NCI-H2081 treated with DMSO at 0.1 percent for 48 hours (cell line): ENCODE results near the gene XRCC1.
A peak's percentile ranks its signal among the peaks of the same experiment; 100 is the strongest.
"Not testable (repeated sequence)": the region's sequence is repeated elsewhere in the genome, so short reads cannot be mapped to it uniquely, and the experiment has no call there.

Source experiments
- DNase-seq: peaks from one replicate; lab custom pipeline; 2025; lab: John Stamatoyannopoulos, UW

The XRCC1 gene

DNA sequence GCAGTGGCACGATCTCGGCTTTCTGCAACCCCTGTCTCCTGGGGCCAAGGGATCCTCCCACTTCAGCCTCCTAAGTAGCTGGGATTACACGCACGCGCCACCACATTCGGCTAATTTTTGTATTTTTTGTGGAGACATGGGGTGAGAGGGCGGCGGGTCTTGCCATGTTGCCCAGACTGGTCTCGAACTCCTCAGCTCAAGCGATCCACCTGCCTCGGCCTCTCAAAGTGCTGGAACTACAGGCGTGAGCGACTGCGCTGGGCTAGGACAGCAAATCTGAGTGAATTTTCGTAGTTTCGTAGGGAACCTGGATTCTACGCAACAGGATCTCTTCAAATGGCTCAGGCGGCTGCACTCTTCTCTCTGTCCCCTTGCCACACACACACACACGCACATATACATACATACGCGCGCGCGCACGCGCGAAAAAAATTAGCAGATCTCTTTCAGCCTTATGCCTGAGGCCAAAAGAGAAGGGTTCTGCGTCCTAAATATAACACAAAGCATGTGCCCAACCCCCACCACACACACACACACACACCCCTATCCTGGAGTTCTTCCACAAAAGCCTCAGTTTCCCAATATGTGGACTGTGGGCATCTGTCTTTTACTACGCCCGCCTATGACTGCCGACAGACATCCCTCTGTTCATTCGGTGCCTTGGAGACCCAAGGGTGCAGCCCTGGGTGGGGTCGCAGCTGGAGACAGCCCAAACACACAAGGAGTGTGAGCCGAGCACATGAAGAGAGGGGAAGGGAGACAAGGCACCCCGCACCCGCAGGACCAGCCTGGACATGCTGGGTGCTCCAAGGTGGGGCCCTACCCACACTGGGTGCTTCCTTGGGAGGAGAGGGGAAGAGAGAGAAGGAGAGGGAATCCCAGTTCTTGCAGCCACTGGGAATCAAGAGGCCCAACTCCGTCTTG, 890 bp upstream of the XRCC1 start:
- no peak for DNase-seq

DNA sequence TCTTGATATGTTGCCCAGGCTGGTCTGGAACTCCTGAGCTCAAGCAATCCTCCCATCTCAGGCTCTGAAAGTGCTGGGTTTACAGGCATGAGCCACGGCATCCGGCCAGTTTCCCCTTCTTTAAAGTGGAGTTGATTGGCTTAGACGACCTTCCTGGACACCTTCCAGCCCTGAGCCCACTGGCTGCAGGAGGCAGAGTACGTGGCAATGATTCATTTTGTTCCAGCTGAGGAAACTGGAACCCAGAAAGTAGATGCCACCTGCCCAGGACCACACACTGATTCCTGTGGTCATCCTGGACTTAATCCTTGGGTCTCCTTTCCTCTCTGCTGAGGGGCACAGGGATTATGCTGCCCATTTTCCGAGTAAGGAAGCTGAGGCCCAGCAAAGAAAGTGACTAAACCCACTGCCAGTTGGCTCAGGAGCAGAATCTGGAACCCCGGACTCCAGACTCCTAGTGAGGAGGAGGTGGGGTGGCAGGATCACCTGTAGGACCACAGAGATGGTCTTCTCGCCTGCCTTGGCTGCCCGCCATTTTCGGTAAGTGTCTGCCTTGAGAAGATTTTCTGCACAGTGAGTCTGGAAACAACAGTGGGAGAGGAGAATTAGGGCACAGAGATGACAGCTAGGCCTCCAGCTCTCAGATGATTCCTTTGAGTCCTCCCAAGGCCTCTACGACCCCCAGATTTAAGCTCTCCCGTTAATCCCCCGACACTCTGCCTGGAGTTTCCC, 737 bp downstream of the XRCC1 start:
- no peak for DNase-seq

DNA sequence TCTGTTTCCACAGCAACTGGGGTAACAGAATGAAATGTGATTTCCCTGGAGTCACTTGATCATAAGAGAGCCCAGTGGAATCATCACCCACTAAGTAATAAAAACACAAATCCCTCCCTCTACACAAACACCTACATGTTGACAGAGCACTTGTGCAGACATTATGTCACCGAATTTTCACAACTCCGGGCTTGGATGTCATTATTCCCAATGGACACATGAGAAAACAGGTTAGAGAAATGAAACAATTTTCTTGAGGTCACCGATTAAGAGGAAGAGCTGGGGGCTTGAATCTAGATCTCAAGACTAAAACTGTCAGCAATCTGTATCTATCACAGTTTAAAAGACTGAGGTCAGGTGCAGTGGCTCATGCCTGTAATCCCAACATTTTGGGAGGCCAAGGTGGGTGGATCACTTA, 3.1 kb downstream of the XRCC1 start:
- peak; percentile 15 for DNase-seq

DNA sequence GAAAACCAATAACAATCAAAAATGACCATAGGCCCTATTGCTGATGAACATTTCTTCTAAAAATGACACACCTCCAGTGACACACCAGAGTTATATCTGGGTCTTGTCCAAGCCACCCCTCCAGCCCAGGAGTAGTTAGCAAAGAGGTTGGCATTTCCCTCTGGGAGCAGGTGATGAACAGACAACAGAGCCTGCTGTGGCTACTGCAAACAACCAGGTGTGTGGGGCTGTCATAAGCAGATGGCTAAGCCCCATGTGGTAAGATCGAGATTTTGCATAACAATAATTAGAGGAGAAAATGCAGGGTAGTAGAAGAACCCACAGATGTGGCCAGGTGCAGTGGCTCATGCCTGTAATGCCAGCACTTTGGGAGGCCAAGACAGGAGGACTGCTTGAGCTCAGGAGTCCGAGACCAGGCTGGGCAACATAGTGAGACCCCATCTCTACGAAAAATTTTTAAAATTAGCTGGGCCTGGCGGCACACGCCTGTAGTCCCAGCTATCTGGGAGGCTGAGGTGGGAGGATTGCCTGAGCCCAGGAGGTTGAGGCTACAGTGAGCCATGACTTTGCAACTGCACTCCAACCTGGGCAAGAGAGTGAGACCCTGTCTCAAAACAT, 5.0 kb downstream of the XRCC1 start:
- peak; percentile 66 for DNase-seq

DNA sequence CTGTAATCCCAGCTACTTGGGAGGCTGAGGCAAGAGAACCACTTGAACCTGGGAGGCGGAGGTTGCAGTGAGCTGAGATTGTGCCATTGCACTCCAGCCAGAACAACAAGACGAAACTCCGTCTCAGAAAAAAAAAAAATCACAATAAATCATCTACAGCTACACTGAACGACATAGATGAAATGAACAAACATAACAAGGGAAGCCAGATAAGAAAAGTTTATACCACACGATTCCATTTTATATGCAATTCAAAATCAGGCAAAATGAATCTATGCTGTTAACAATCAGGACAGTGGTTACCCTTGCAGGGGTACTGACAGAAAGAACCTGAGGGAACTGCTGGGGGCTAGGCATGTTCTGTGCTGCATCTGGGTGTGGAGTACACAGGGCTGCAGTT, 5.7 kb downstream of the XRCC1 start:
- no peak for DNase-seq

DNA sequence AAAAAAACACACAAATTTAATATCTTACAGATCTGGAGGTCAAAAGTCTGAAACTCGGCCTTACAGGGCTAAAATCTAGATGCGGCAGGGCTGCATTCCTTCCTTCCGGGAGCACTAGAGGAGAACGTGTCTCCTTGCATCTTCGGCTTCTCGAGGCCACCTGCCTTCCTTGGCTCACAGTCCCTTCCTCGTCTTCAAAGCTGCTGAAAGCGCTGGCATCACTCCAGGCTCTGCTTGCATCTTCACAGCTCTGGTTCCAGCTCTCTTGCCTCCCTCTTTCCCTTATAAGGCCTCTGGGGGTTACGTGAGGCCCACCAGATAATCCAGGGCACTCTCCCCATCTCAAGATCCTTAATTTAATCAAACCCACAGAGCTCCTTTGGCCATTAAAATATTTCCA, 10.5 kb downstream of the XRCC1 start:
- DNase-seq: no peak

DNA sequence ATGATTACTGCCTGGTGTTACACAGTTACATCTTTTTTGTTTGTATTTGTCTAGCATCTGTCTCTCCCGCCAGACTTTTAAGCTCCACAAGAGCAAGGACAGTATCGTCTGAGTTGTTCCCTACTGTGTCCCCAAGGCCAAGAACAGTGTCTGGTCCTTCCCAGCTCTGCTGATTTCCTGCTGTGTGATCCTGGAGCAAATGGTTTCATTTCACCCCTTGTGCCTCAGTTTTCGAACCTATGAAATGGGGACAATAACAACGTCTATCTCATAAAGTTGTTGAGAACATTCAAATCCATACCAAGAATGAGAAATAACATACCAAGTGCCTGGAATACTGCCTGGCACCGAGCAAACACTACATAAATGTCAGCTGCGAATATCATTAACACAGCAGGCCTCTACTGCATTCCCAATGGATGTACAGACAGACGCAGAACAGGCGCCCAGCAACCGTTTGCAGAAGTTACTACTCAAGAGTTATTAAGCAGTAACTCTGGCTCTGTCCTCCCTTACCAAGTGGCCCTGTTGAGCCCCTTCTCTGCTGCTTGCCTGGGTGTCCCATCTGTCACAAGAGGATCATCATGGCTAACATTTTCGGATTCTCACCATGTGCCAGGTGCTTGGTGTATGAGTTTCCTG, 11.4 kb downstream of the XRCC1 start:
- no peak for DNase-seq

DNA sequence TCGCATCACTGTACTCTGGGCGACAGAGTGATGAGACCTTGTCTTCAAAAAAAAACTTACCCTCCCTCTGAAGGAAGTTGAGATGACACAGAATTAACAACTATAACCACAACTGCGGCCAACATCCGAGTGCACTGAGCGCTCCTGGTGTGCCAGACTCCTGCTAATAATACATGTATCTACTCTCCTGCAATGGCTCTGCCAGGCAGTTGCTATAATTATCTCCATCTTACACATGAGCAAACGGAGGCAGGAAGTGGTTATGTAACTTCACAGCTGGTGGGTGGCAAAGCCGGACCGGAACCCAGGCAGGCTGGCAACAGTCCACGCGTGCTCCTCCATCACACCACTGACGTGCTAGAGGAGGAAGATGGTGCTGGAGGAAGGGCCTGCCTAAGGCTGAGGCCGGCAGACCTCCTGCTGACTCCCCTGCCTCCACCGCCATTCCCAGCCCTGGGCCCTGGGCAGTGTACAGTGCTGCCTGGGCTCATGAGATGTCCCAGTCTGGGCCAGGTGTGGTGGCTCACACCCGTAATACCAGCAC, 12.6 kb downstream of the XRCC1 start:
- peak; percentile 80 for DNase-seq

DNA sequence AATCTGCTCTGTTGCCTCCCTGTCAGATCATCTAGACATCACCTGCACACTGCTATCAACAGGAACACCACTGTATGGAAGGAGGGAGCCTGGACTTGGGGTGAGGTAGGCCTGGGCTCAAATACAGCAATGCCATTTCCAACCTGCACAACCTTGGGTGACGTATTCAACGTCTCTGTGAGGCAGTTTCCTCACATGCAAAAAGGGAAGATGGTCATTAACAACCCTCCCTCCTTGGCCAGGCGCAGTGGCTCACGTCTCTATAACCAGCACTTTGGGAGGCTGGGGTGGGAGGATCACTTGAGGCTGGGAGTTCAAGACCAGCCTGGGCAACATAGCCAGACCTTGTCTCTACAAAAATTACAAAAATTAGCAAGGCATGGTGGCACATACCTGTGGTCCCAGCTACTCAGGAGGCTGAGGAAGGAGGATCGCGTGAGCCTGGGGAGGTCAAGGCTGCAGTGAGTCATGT, 13.1 kb downstream of the XRCC1 start:
- no peak for DNase-seq

DNA sequence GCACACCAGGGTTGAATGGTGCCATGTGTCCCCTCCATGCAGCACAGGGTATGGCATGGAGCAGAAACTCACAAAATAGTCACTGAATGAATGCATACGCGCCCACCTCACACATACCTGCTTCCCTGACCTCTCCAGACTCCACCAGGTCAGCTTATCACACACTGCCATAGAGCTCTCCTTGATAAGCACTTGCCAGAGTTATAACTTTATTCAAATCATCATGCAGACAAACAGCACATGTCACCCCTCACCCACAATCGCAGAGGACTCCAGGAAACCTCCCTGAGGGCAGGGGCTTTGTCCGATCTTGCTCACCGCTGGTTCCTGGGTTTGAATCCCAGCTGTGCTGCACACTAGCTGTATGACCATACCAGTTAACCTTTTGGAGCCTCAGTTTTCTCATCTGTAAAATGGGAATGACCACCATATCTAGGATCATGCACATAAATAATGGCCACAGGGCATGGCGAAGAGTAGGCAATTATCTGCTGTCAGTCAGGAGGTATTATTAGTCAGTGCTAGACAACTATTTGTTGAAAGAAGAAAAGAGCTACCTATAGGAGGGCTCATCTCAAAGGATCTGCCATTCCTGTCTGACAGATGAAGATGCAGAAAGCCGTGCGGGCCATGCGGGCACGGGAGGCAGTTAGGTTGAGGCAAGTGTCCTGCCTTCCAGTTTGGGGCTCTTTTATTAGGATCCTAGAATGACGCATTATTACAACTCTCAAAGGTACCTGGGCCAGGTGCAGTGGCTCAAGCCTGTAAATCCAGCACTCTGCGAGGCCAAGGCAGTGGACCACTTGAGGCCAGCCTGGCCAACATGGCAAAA, 14.0 kb downstream of the XRCC1 start:
- no peak for DNase-seq

DNA sequence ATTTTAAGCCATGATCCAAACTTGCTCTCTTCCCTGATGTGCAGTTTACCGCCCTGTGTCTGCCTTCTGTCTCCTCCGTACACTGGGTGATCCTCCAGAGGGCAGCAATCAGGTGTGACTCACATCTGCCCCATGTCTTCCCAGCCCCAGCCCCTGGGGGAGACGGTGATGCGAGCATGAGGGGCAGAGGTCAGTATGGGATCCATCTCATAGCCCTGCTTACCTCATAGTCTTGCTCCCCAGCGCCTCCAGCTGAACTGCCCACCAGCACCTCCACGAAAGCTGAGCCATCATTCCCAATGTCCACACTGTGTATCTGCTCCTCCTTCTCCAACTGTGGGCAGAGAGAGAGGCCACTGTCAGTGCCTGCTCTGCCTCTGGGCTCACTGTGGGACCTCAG, 14.6 kb downstream of the XRCC1 start:
- no peak for DNase-seq

DNA sequence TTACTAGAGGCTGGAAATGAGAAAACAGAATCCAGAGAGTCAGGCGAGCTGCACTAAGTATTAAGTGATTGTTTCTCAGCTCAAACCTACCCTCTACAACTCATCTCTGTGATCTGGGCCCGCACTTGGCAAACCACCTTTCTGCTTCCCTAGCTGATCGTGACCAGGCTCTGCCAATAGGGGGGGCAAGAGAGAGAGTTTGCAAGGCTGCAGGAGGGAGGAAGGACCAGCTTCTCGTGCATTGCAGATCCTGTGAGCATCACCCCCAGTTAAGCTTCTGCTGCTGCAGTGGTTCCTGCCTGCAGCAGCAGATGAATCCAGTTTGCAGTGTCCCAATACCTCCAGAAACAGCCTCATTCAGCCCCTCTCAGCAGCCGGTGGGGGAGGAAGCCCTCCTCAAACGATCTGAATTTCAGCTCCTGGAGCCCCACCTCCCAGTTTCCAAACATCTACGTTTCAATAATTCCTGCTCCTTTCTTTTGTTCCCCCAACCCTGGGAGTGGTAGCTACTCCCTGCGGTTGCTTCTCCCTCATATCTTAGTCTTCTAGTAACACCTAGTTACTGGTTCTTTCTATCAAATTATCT, 20.0 kb downstream of the XRCC1 start:
- DNase-seq: no peak

DNA sequence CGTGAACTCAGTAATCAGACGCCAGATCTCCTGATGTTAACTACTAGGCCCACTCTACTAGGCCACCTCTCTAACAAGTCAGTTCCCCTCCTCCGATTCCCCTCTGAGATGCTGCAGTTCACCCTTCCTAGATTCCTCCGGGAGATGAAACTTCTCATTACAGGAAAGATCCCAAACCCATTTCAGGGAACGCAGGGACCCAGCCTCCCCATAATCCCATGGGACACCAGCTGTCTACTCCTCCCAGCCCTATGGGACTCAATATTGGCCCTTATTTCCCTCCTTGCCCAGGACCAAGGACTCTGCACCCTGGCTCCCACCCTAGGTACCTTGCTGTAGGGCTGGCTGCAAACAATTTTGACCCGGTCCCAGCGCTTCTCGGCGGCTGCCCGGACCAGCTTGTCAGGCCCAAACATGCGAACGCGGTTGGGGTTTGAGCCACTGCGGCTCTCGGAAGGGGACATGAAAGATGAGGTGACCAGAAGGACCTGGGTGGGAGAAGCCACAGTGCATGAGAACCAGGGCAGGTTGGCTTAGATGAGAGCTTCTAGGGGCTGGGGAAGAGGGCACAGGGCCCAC, 20.9 kb downstream of the XRCC1 start:
- no peak for DNase-seq

DNA sequence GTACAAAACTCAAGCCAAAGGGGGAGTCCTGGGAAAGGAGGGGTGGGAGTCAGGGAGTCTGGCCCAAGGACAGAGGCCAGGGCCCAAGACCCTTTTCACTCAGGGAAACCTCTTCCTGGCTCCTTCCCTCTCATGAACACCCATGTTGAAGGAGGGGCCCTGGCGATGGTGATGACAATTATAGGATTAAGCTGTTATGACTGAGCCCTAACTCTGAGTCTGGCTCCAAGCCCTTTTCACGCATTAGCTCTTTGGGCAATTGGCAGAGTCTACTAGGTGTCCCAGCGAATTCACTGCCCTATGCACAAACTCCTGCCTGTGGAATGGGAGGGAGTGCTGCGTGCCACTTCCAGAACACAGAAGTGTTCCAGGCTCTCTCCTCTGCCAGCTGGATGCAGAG, 21.7 kb downstream of the XRCC1 start:
- no peak for DNase-seq

DNA sequence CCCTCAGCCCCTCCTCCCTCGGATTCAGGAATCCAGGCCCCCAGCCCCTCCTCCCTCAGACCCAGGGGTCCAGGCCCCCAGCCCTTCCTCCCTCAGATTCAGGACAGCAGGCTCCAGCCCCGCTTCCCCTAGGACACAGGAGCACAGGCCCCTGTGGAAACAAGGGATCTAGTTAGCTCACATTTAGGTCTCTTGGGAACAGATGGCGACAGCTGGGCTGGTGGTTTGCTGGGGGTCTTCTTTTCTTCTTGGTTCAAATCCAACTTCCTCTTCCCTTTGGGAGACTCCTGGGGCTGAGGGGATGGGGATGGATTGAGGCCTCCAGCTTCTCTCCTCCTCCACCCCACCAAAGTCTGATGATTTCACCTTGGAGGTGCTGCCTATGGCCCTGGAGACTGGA, 22.7 kb downstream of the XRCC1 start:
- DNase-seq: no peak

DNA sequence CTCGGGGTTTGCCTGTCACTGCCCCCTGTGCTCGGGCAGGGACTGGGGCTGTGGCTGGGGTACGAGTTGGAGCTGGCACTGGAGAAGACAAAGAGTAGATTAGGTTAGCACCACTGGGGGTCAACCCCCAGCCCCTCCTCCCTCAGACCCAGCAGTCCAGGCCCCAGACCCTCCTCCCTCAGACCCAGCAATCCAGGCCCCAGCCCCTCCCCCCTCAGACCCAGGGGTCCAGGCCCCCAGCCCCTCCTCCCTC, 23.2 kb downstream of the XRCC1 start:
- no peak for DNase-seq

DNA sequence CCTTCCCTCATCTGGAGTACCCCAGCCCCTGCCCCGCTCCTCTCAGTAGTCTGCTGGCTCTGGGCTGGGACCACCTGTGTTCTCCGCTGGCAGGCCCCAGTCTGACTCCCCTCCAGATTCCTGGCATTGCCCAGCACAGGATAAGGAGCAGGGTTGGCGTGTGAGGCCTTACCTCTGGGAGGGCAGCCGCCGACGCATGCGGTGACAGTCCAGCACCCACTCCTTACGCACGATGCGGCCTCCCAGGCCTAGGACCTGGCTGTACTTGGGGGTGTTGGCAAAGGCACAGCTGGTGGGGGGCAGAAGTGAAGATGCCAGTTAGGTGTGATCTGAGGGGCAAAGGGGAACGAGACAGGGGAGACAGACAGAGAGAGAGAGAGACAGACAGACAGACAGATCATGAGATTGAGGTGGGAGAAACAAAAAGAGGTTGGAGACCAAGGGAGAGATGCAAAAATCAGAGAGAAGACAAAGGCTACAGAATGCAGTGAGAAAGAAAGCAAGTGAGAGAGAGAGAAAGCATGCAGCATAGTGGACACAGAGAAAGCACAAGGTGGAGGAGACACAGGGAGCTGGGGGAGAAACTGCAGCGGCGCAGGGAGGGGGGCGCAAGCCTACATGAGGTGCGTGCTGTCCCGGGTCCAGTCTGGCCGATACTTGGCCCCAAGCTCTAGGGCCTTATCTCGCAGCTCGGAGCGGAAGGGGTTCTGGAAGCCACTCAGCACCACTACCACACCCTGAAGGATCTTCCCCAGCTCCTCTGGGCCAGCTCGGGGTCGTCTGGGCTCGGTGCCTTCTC, 23.7 kb downstream of the XRCC1 start:
- no peak for DNase-seq

DNA sequence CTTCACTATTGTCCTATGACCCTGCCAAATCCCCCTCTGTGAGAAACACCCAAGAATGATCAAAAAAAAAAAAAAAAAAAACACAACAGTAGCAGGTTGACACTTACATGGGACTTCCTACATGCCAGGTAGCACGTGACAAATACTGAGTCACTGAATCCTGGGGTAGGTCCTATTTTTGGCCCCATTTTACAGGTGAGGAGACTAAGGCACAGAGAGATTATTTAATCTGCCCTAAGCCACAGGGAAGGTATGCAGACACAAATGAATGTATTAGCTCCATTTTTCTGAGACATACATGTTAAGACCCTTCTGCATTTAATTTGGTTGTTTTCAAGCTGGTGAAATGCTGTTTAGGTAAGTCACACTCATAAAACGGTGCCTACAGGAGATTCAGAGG, 26.6 kb downstream of the XRCC1 start:
- DNase-seq: no peak

DNA sequence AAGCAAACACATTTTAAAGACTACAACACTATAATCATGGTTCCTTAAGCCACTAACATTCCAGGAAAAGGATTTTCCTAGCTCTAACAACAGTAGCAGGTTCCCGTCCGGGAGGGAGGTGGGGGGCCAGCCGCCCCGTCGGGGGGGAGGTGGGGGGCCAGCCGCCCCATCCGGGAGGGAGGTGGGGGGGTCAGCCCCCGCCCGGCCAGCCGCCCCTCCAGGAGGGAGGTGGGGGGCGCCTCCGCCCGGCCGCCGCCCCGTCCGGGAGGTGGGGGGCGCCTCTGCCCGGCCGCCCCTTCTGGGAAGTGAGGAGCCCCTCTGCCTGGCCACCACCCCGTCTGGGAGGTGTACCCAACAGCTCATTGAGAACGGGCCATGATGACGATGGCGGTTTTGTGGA, 27.4 kb downstream of the XRCC1 start:
- not testable (repeated sequence) for DNase-seq

DNA sequence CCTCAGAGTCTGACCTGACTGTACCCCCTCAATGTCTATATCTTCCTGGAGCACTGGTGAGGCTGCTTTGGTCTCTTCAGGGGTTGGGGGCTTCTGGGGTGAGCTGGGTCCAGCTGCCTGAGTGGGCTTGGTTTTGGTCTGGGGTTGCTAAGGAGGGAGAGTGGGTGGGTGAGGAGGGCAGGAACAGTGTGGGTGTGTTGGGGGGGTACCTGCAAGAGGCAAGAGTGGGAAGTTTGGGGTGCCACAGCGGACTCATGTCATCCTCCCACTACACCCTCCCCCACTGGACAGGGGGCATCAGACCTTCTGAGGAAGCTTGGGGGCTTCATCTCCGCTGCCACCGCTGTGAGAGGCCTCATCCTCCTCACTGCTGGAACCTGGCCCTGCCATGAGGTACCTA, 28.7 kb downstream of the XRCC1 start:
- no peak for DNase-seq
